IMR-90 (cell line): ENCODE data around the gene ADCY9. TPM values are rescaled to one million over a fixed set of nuclear protein-coding genes. Genes with fewer than 3 reads are reported as not detected.

ENCODE experiments used
- ATAC-seq: fragments of 200-7000 bp; cut with Tn5 transposase; 2 replicates; pipeline ENCODE4 v1.9.1; 2020; ENCODE audit warnings: low read depth, mild to moderate bottlenecking, moderate library complexity
- BruUV-seq: library from RNA; stranded (reverse); fragments of 400-500 nt; replicated peaks from 2 replicates; lab custom pipeline; 2021; lab: Mats Ljungman, UMichigan
- CTCF ChIA-PET: fragments of 300-600 bp; formaldehyde crosslinking; extraction: SDS; loops from one replicate; lab custom pipeline; 2021; ENCODE audit warnings: antibody characterized with exemption; lab: Yijun Ruan, JAX
- POLR2A ChIA-PET: fragments of 300-600 bp; sonication (Branson Sonifier 250); formaldehyde crosslinking; loops from one replicate; lab custom pipeline; 2022; ENCODE audit warnings: antibody characterized with exemption; ENCODE audit not compliant: unreplicated experiment; lab: Charles Lee
- DNase-seq: peaks from one replicate; pipeline ENCODE4 v3.0.0; 2013
- H2AFZ ChIP-seq: replicated peaks from 2 replicates; pipeline ENCODE3; 2013; ENCODE audit warnings: low read length, mild to moderate bottlenecking; ENCODE audit not compliant: poor library complexity
- H2AK5ac ChIP-seq: 2 replicates; pipeline ENCODE4 v1.6.1; 2013; ENCODE audit warnings: low read depth, low read length, inconsistent platforms
- H2AK9ac ChIP-seq: replicated peaks from 2 replicates; pipeline ENCODE3; 2013; ENCODE audit warnings: mild to moderate bottlenecking, low read depth, low read length, moderate library complexity; ENCODE audit not compliant: poor library complexity
- H2BK120ac ChIP-seq: 2 replicates; pipeline ENCODE4 v1.6.1; 2013; ENCODE audit warnings: low read depth, low read length, inconsistent platforms
- H2BK15ac ChIP-seq: 3 replicates; pipeline ENCODE4 v1.6.1; 2013; ENCODE audit warnings: low read depth, low read length, inconsistent platforms
- H2BK20ac ChIP-seq: 2 replicates; pipeline ENCODE4 v1.6.1; 2013; ENCODE audit warnings: low read depth, mild to moderate bottlenecking, inconsistent platforms, low read length, moderate library complexity
- H2BK5ac ChIP-seq: 2 replicates; pipeline ENCODE4 v1.6.1; 2013; ENCODE audit warnings: mild to moderate bottlenecking, low read depth, low read length, inconsistent platforms; ENCODE audit not compliant: poor library complexity, severe bottlenecking
- H3K14ac ChIP-seq: replicated peaks from 2 replicates; pipeline ENCODE4 v1.6.1; 2013; ENCODE audit warnings: low read depth, low read length, inconsistent platforms
- H3K18ac ChIP-seq: 2 replicates; pipeline ENCODE4 v1.6.1; 2013; ENCODE audit warnings: low read depth, low read length, control low read depth
- H3K23ac ChIP-seq: 2 replicates; pipeline ENCODE4 v1.6.1; 2013; ENCODE audit warnings: low read depth, low read length, inconsistent platforms
- H3K27ac ChIP-seq: 2 replicates; pipeline ENCODE4 v1.5.1; 2013; ENCODE audit warnings: mild to moderate bottlenecking, control low read depth, low read length; ENCODE audit not compliant: insufficient read depth
- H3K27me3 ChIP-seq: 2 replicates; pipeline ENCODE4 v1.6.1; 2013; ENCODE audit warnings: low read length; ENCODE audit not compliant: control insufficient read depth, insufficient read depth
- H3K36me3 ChIP-seq: 2 replicates; pipeline ENCODE4 v1.6.1; 2013; ENCODE audit warnings: low read length, mixed read lengths; ENCODE audit not compliant: control insufficient read depth, insufficient read depth
- H3K4ac ChIP-seq: 2 replicates; pipeline ENCODE4 v1.6.1; 2013; ENCODE audit warnings: low read depth, low read length, inconsistent platforms
- H3K4me1 ChIP-seq: 2 replicates; pipeline ENCODE4 v1.6.1; 2013; ENCODE audit warnings: low read length, mixed read lengths; ENCODE audit not compliant: control insufficient read depth, insufficient read depth
- H3K4me2 ChIP-seq: 2 replicates; pipeline ENCODE4 v1.6.1; 2013; ENCODE audit warnings: low read depth, mild to moderate bottlenecking, control low read depth, low read length, moderate library complexity
- H3K4me3 ChIP-seq: 2 replicates; pipeline ENCODE4 v1.5.1; 2013; ENCODE audit warnings: low read depth, mild to moderate bottlenecking, control low read depth, low read length, moderate library complexity; ENCODE audit not compliant: insufficient read depth
- H3K56ac ChIP-seq: 2 replicates; pipeline ENCODE4 v1.6.1; 2013; ENCODE audit warnings: low read length, inconsistent platforms; ENCODE audit not compliant: insufficient read depth; ENCODE audit errors: extremely low read depth
- H3K79me1 ChIP-seq, 2 experiments: 2 replicates each; pipeline ENCODE4 v1.6.1; 2013; ENCODE audit warnings: low read length in 2 of 2, inconsistent platforms in 1 of 2, low read depth in 1 of 2
- H3K9ac ChIP-seq: 2 replicates; pipeline ENCODE4 v1.6.1; 2013; ENCODE audit warnings: low read depth, low read length, control low read depth
- H3K9me1 ChIP-seq: 2 replicates; pipeline ENCODE4 v1.6.1; 2013; ENCODE audit warnings: low read length, inconsistent platforms; ENCODE audit not compliant: insufficient read depth
- H3K9me3 ChIP-seq: 2 replicates; pipeline ENCODE4 v1.6.1; 2013; ENCODE audit warnings: low read length; ENCODE audit not compliant: control insufficient read depth, insufficient read depth
- H4K20me1 ChIP-seq: 2 replicates; pipeline ENCODE4 v1.6.1; 2013; ENCODE audit warnings: low read length, inconsistent platforms; ENCODE audit not compliant: insufficient read depth
- H4K5ac ChIP-seq: 2 replicates; pipeline ENCODE4 v1.6.1; 2013; ENCODE audit warnings: mild to moderate bottlenecking, low read depth, low read length, control low read depth
- H4K8ac ChIP-seq, 2 experiments: 2 replicates each; pipeline ENCODE4 v1.6.1; 2013; ENCODE audit warnings: low read depth in 2 of 2, low read length in 2 of 2, control low read depth in 1 of 2, inconsistent platforms in 1 of 2
- H4K91ac ChIP-seq: 2 replicates; pipeline ENCODE4 v1.6.1; 2013; ENCODE audit warnings: low read depth, low read length, inconsistent platforms; ENCODE audit not compliant: insufficient read depth
- CEBPB ChIP-seq: IDR thresholded peaks from 2 replicates; pipeline ENCODE4 v1.6.1; 2012; ENCODE audit warnings: low read depth, low read length, improper control_type of control experiment
- MXI1 ChIP-seq: IDR thresholded peaks from 2 replicates; pipeline ENCODE4 v1.6.1; 2012; ENCODE audit warnings: low read depth, mild to moderate bottlenecking, low read length, moderate library complexity, borderline replicate concordance
- WGBS, 2 experiments: methylation state at CpG; one replicate each; pipeline versions ENCODE4 v1.1.5 to v1.1.7; 2013; ENCODE audit warnings: missing lambda C conversion rate in 2 of 2; ENCODE audit not compliant: insufficient read length in 1 of 2; ENCODE audit errors: extremely low coverage in 2 of 2; 5-methylcytosine and 5-hydroxymethylcytosine counted together
- dilution Hi-C: fragments of 300-500 bp; cut with HindIII; formaldehyde crosslinking; loops from one replicate; pipeline ENCODE4 v1.14.3; 2018; ENCODE audit warnings: low sequenced_read_pairs; ENCODE audit not compliant: unreplicated experiment
- in situ Hi-C: fragments of 300-500 bp; cut with MboI; formaldehyde crosslinking; loops from 3 replicates; pipeline ENCODE4 v1.14.3; 2019; ENCODE audit warnings: low sequenced_read_pairs, inconsistent platforms, mixed read lengths
- intact Hi-C: fragments of 100-400 bp; cut with micrococcal nuclease; formaldehyde crosslinking; loops from 2 replicates; pipeline ENCODE4 v1.10.0; 2022
- microRNA-seq, 2 experiments: library from miRNA; stranded (forward) in 1 of 2; unstranded in 1 of 2; fragments of 10-50 nt in 1 of 2; fragments of <30 nt in 1 of 2; gene quantifications in 1 of 2; microRNA quantifications in 1 of 2; one replicate each; pipeline versions ENCODE3 to v1.1.0; 2013 to 2020; ENCODE audit not compliant: insufficient read depth in 1 of 2, insufficient read length in 1 of 2, unreplicated experiment in 1 of 2
- polyA plus RNA-seq, 3 experiments: library from polyadenylated mRNA; depleted of rRNA; stranded (reverse); fragments of >200 nt; gene quantifications; 2 replicates each; pipeline ENCODE4 v1.2.3, GENCODE V29; 2012; ENCODE audit warnings: low replicate concordance in 1 of 3
- small RNA-seq, 5 experiments: library from RNA; depleted of rRNA; stranded (forward); fragments of <200 nt; gene quantifications; one replicate each; pipeline ENCODE3, GENCODE V24; 2012
- total RNA-seq: library from RNA; depleted of rRNA; stranded (reverse); fragments of >200 nt; gene quantifications from 2 replicates; pipeline ENCODE4 v1.2.3, GENCODE V29; 2012; rRNA removed

The ADCY9 gene
- total and polyA plus RNA-seq, 2 of the 4 experiments (the other 2 are of a cell fraction) = 5.4 to 12.5 TPM

DNA sequence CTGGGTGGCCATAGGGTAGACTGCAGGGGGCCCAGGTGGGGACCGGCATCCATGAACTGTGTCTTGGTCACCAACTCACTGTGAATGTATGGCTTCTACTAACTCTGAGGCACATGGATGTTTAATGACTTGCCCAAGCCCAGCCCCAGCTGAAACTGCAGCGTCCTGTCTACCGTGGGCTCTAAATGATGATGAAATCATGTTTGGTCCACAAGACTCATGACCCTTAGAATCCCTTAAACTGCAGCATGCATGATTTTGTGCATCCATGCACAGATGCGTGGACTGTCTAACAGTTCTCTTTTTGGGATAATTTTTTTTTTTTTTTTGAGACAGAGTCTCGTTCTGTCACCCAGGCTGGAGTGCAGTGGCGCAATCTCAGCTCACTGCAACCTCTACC, 203.3 kb downstream of the ADCY9 start:
- ATAC-seq = no peak
- no peak for DNase-seq
- Histone ChIP-seq H4K91ac (no peak overlapping the region), H2BK5ac (no peak overlapping the region), H3K4ac (no peak overlapping the region), H2BK15ac (no peak overlapping the region), H3K36me3 (no peaks in the 10 kb centered on the region), H3K18ac (no peak overlapping the region), H3K79me1 (no peaks in the 10 kb centered on the region), H4K20me1 (no peaks in the 10 kb centered on the region), H3K4me1 (no peaks in the 10 kb centered on the region), H3K4me3 (no peak overlapping the region), H3K27ac (no peak overlapping the region), H3K9me3 (peaks cover 2% of the 10 kb centered on the region), H3K23ac (no peak overlapping the region), H3K9ac (no peak overlapping the region), H3K56ac (no peak overlapping the region), H3K14ac (no peak overlapping the region), H3K9me1 (no peaks in the 10 kb centered on the region), H4K8ac (no peak overlapping the region), H2AK9ac (no peak overlapping the region), H2AK5ac (no peak overlapping the region), H2AFZ (no peak overlapping the region), H3K4me2 (no peak overlapping the region), H2BK120ac (no peak overlapping the region), H2BK20ac (no peak overlapping the region), H3K27me3 (peaks cover 7% of the 10 kb centered on the region), H4K5ac (no peak overlapping the region)
- TF ChIP-seq MXI1 (no peak), CEBPB (0 out of 2 replicates have a peak, but pooled peaks have one; percentile 11)
- intact Hi-C loops (no loop called here), dilution Hi-C loops (no loop called here), in situ Hi-C loops (no loop called here)
- POLR2A ChIA-PET = no interaction called here
- WGBS, 2 experiments = 100% methylated on average over 2 of the region's 6 CpGs; no CpG with 5 or more reads in 1 of the 2 experiments
- CTCF ChIA-PET = no interaction called here
- no TSS peak for BruUV-seq

Small RNA genes lying within 50 kb of the gene (microRNA-seq; reads per million reads assigned to microRNA genes)
- gene AC009171.1 (ENCODE audit: insufficient read depth, insufficient read length) = not detected

Small RNA genes lying within 50 kb of the gene (small RNA-seq; reads per million reads assigned to genes)
- 0 reads per million in 5 experiments for gene AC009171.1

Other genes with a start within 250 kb of the ADCY9 start
- 7.3 and 8.3 TPM in 2 replicates for gene CREBBP, start 235.7 kb downstream of the ADCY9 start, total RNA-seq
- 12.5 and 14.4 TPM in 2 replicates for gene CREBBP, start 235.7 kb downstream of the ADCY9 start, polyA plus RNA-seq (2012; rRNA removed)
- gene SRL, start 125.6 kb upstream of the ADCY9 start, total RNA-seq = under 0.01 TPM in 1 of 2 replicates, not detected in the other
- gene SRL, start 125.6 kb upstream of the ADCY9 start, polyA plus RNA-seq (2012; rRNA removed) = 0.04 and 0.14 TPM in 2 replicates
- 7.3 and 7.8 TPM in 2 replicates for gene TFAP4, start 156.6 kb upstream of the ADCY9 start, total RNA-seq
- gene TFAP4, start 156.6 kb upstream of the ADCY9 start, polyA plus RNA-seq (2012; rRNA removed) = 5.6 and 7.0 TPM in 2 replicates
- 0.36 and 0.56 TPM in 2 replicates for gene GLIS2, start 199.6 kb upstream of the ADCY9 start, total RNA-seq
- gene GLIS2, start 199.6 kb upstream of the ADCY9 start, polyA plus RNA-seq (2012; rRNA removed) = 8.4 and 9.0 TPM in 2 replicates
- gene PAM16, start 234.9 kb upstream of the ADCY9 start, total RNA-seq = 17.9 and 25.6 TPM in 2 replicates
- 48.4 and 69.5 TPM in 2 replicates for gene PAM16, start 234.9 kb upstream of the ADCY9 start, polyA plus RNA-seq (2012; rRNA removed)